Liver (tissue), 9 donors: Measurements from ENCODE around the gene NLGN1. TPM values are rescaled to one million over a fixed set of nuclear protein-coding genes. Genes with fewer than 3 reads are reported as not detected.

Source experiments
- DNase-seq: peaks from one replicate; pipeline ENCODE4 v3.0.0-alpha.2; 2017; ENCODE audit warnings: low spot score
- H3K27ac ChIP-seq, 2 donors: one replicate each; pipeline ENCODE4 v1.7.0; 2013; ENCODE audit warnings: inconsistent platforms in 2 of 2, low read length in 2 of 2, control low read depth in 1 of 2, low read depth in 1 of 2, mild to moderate bottlenecking in 1 of 2
- H3K27me3 ChIP-seq, 4 donors: one replicate each; pipeline versions ENCODE4 v1.6.1 to v1.7.0; 2013; ENCODE audit warnings: low read length in 3 of 4, inconsistent platforms in 1 of 4, mild to moderate bottlenecking in 1 of 4, moderate library complexity in 1 of 4; ENCODE audit not compliant: control insufficient read depth in 4 of 4, insufficient read depth in 4 of 4
- H3K36me3 ChIP-seq, 4 donors: one replicate each; pipeline versions ENCODE4 v1.6.1 to v1.7.0; 2013; ENCODE audit warnings: low read length in 3 of 4, mild to moderate bottlenecking in 3 of 4, low read depth in 1 of 4, moderate library complexity in 1 of 4; ENCODE audit not compliant: control insufficient read depth in 4 of 4, insufficient read depth in 3 of 4
- H3K4me1 ChIP-seq, 4 donors: one replicate each; pipeline versions ENCODE4 v1.6.1 to v1.7.0; 2013; ENCODE audit warnings: low read length in 3 of 4, mild to moderate bottlenecking in 3 of 4, moderate library complexity in 1 of 4; ENCODE audit not compliant: control insufficient read depth in 4 of 4, insufficient read depth in 4 of 4
- H3K4me3 ChIP-seq, 3 donors: one replicate each; pipeline versions ENCODE4 v1.6.1 to v1.7.0; 2013; ENCODE audit warnings: low read length in 3 of 3, control low read depth in 1 of 3, low read depth in 1 of 3, mild to moderate bottlenecking in 1 of 3
- H3K9ac ChIP-seq, 2 donors: one replicate each; pipeline ENCODE4 v1.7.0; 2013; ENCODE audit warnings: low read length in 2 of 2, mild to moderate bottlenecking in 2 of 2, moderate library complexity in 2 of 2, control low read depth in 1 of 2, low read depth in 1 of 2
- H3K9me3 ChIP-seq, 4 donors: one replicate each; pipeline versions ENCODE4 v1.6.1 to v1.7.0; 2013; ENCODE audit warnings: low read length in 3 of 4; ENCODE audit not compliant: control insufficient read depth in 4 of 4
- CTCF ChIP-seq: fragments of 150-350 bp; IDR thresholded peaks from 2 replicates; pipeline ENCODE4 v1.5.1; 2017; ENCODE audit warnings: improper control_type of control experiment, low read depth, low read length; ENCODE audit not compliant: missing input control
- EGR1 ChIP-seq, 2 donors: IDR thresholded peaks; 2 replicates each; pipeline ENCODE4 v1.6.1; 2016 to 2018; ENCODE audit warnings: antibody characterized with exemption in 2 of 2, low read depth in 2 of 2
- FOXA1 ChIP-seq: IDR thresholded peaks from 2 replicates; pipeline ENCODE4 v1.6.1; 2016; ENCODE audit warnings: antibody characterized with exemption
- FOXA2 ChIP-seq: IDR thresholded peaks from 2 replicates; pipeline ENCODE4 v1.6.1; 2016; ENCODE audit warnings: antibody characterized with exemption
- GABPA ChIP-seq, 2 donors: IDR thresholded peaks in 1 of 2; conservative IDR thresholded peaks in 1 of 2; 2 replicates each; pipeline ENCODE4 v1.6.1; 2016; ENCODE audit warnings: antibody characterized with exemption in 2 of 2, mild to moderate bottlenecking in 1 of 2, moderate library complexity in 1 of 2
- HNF4A ChIP-seq, 2 donors: conservative IDR thresholded peaks; 2 replicates each; pipeline ENCODE4 v1.6.1; 2016; ENCODE audit warnings: antibody characterized with exemption in 2 of 2, mild to moderate bottlenecking in 2 of 2
- HNF4G ChIP-seq: IDR thresholded peaks from 2 replicates; pipeline ENCODE4 v1.6.1; 2016; ENCODE audit warnings: antibody characterized with exemption
- JUND ChIP-seq, 2 donors: IDR thresholded peaks; 2 replicates each; pipeline ENCODE4 v1.6.1; 2016; ENCODE audit warnings: antibody characterized with exemption in 2 of 2
- NR2F2 ChIP-seq: IDR thresholded peaks from 2 replicates; pipeline ENCODE4 v1.6.1; 2016; ENCODE audit warnings: antibody characterized with exemption
- RAD21 ChIP-seq, 2 donors: IDR thresholded peaks; 2 replicates each; pipeline ENCODE4 v1.6.1; 2016; ENCODE audit warnings: antibody characterized with exemption in 2 of 2, mild to moderate bottlenecking in 2 of 2
- RXRA ChIP-seq, 2 donors: IDR thresholded peaks; 2 replicates each; pipeline ENCODE4 v1.6.1; 2017 to 2018; ENCODE audit warnings: antibody characterized with exemption in 2 of 2, mild to moderate bottlenecking in 1 of 2
- SP1 ChIP-seq: IDR thresholded peaks from 2 replicates; pipeline ENCODE4 v1.6.1; 2018; ENCODE audit warnings: antibody characterized with exemption, mild to moderate bottlenecking
- TAF1 ChIP-seq: conservative IDR thresholded peaks from 2 replicates; pipeline ENCODE4 v1.6.1; 2016; ENCODE audit warnings: antibody characterized with exemption, mild to moderate bottlenecking
- YY1 ChIP-seq: IDR thresholded peaks from 2 replicates; pipeline ENCODE4 v1.6.1; 2016; ENCODE audit warnings: antibody characterized with exemption, mild to moderate bottlenecking
- ZBTB33 ChIP-seq: IDR thresholded peaks from 2 replicates; pipeline ENCODE4 v1.6.1; 2016; ENCODE audit warnings: antibody characterized with exemption
- WGBS: extraction: QIAGEN DNeasy Blood & Tissue Kit; methylation state at CpG from one replicate; pipeline ENCODE4 v1.1.7; 2013; 5-methylcytosine and 5-hydroxymethylcytosine counted together
- polyA plus RNA-seq, 2 donors: library from polyadenylated mRNA; stranded (reverse) in 1 of 2; unstranded in 1 of 2; fragments of 200-250 nt in 1 of 2; fragments of >200 nt in 1 of 2; fragmentation: Nextera tagmentation in 1 of 2; extraction: Ambion mirVana in 1 of 2; gene quantifications; one replicate each; pipeline versions ENCODE4 v1.2.1 to v1.2.3, GENCODE V29; 2013 to 2015
- total RNA-seq, 2 donors: library from RNA; depleted of rRNA; stranded (reverse); fragments of >200 nt; gene quantifications; one replicate each; pipeline ENCODE4 v1.2.3, GENCODE V29; 2014
- TF ChIP-seq, protein P1 (sequence below): IDR thresholded peaks from 2 replicates; pipeline ENCODE4 v1.6.1; 2016; ENCODE audit warnings: antibody characterized with exemption
- TF ChIP-seq, protein P2 (sequence below): IDR thresholded peaks from 2 replicates; pipeline ENCODE4 v1.6.1; 2016; ENCODE audit warnings: antibody characterized with exemption, mild to moderate bottlenecking
- TF ChIP-seq, protein P3 (sequence below): IDR thresholded peaks from 2 replicates; pipeline ENCODE4 v1.6.1; 2016; ENCODE audit warnings: antibody characterized with exemption
- donor health status: healthy.
- donor health status: healthy.
- donor health status: healthy.
- donor health status: healthy.
- donor health status: healthy.

Gene NLGN1
- total and polyA plus RNA-seq, 4 donors, result 0.02 to 0.67 (median 0.37) TPM; not detected in 1

DNA sequence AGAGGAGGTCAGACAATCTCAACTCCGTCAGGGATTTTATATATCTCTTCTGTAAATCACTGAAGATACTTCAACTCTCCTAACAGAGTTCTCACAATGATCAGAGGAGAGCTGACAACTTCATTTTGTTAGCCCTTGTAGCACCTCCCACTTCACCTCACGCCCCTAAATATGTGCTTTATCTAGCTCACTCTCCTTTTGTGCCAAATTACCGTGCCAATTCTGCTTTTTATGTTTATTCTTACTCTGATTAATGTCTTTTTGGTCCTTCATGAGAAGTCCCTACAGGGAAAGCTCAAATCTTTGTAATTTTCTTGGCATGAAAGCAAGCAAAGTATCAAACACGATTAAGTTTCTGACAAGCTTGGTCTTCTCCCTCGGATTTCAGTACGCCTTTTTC is 825.5 kb downstream of the NLGN1 start:
- Histone ChIP-seq H3K4me1 (no peaks in the 10 kb centered on the region), H3K9ac (no peak overlapping the region), H3K9me3 (no peaks in the 10 kb centered on the region), H3K27me3 (no peaks in the 10 kb centered on the region), H3K4me3 (no peak overlapping the region), H3K36me3 (no peaks in the 10 kb centered on the region), H3K27ac (no peak overlapping the region)
- TF ChIP-seq SP1 (no peak), FOXA2 (no peak), HNF4G (no peak), CTCF (no peak), GABPA (IDR thresholded peaks at IDR 0.05 in 1 of 2, conservative IDR thresholded peaks at IDR 0.05 in 1 of 2) (no peak), RAD21 (IDR thresholded peaks at IDR 0.05) (no peak), JUND (IDR thresholded peaks at IDR 0.05) (no peak), FOXA1 (no peak), YY1 (no peak), RXRA (IDR thresholded peaks at IDR 0.05) (no peak), TAF1 (no peak), NR2F2 (no peak), ZBTB33 (no peak), HNF4A (conservative IDR thresholded peaks at IDR 0.05) (no peak)
- TF ChIP-seq, protein P1, sequence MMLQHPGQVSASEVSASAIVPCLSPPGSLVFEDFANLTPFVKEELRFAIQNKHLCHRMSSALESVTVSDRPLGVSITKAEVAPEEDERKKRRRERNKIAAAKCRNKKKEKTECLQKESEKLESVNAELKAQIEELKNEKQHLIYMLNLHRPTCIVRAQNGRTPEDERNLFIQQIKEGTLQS, result no peak
- TF ChIP-seq, protein P2, sequence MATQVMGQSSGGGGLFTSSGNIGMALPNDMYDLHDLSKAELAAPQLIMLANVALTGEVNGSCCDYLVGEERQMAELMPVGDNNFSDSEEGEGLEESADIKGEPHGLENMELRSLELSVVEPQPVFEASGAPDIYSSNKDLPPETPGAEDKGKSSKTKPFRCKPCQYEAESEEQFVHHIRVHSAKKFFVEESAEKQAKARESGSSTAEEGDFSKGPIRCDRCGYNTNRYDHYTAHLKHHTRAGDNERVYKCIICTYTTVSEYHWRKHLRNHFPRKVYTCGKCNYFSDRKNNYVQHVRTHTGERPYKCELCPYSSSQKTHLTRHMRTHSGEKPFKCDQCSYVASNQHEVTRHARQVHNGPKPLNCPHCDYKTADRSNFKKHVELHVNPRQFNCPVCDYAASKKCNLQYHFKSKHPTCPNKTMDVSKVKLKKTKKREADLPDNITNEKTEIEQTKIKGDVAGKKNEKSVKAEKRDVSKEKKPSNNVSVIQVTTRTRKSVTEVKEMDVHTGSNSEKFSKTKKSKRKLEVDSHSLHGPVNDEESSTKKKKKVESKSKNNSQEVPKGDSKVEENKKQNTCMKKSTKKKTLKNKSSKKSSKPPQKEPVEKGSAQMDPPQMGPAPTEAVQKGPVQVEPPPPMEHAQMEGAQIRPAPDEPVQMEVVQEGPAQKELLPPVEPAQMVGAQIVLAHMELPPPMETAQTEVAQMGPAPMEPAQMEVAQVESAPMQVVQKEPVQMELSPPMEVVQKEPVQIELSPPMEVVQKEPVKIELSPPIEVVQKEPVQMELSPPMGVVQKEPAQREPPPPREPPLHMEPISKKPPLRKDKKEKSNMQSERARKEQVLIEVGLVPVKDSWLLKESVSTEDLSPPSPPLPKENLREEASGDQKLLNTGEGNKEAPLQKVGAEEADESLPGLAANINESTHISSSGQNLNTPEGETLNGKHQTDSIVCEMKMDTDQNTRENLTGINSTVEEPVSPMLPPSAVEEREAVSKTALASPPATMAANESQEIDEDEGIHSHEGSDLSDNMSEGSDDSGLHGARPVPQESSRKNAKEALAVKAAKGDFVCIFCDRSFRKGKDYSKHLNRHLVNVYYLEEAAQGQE, result no peak
- DNase-seq, result no peak
- 64% methylated on average over 6 of the region's 6 CpGs for WGBS

DNA sequence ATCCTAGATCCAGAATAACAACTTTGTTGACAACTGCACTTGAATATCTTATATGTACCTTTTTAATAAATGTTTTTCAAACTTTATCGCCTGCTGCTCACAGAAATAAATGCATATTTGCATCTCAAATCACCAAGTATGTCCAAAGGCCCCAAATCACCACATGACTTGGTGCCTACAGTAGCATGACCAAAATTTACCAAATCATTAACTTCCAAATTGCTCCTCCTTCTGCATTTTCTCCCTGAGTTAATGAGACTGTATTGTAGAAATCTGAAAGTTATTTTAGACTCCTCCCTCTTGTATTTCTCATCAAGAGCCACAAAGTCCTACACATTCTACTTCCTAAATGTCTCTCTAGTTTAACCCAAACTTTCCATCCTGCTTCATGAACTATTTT is 826.1 kb downstream of the NLGN1 start:
- TF ChIP-seq SP1 (no peak), TAF1 (no peak), FOXA1 (no peak), NR2F2 (no peak), GABPA (IDR thresholded peaks at IDR 0.05 in 1 of 2, conservative IDR thresholded peaks at IDR 0.05 in 1 of 2) (no peak), EGR1 (IDR thresholded peaks at IDR 0.05; ENCODE audit: low read depth in 2 of 2) (no peak), FOXA2 (no peak), YY1 (no peak)
- TF ChIP-seq, protein P2, result no peak
- TF ChIP-seq, protein P3, sequence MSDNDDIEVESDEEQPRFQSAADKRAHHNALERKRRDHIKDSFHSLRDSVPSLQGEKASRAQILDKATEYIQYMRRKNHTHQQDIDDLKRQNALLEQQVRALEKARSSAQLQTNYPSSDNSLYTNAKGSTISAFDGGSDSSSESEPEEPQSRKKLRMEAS, result no peak
- no peaks in the 10 kb centered on the region for H3K4me1 ChIP-seq
- H3K27me3 ChIP-seq, result no peaks in the 10 kb centered on the region
- no peak for DNase-seq
- no peaks in the 10 kb centered on the region for H3K9me3 ChIP-seq
- no peaks in the 10 kb centered on the region for H3K36me3 ChIP-seq
- no peak overlapping the region for H3K4me3 ChIP-seq
- no peak overlapping the region for H3K27ac ChIP-seq
- WGBS, result 74% methylated on average over 1 of the region's 1 CpG
- H3K9ac ChIP-seq, result no peak overlapping the region
